CD14-positive monocyte (primary cell): ENCODE measurements around the gene TMEM158. TPM values are rescaled to one million over a fixed set of nuclear protein-coding genes. Genes with fewer than 3 reads are reported as not detected.

Source experiments
- DNase-seq, 3 donors: peaks; one replicate each; pipeline ENCODE4 v3.0.0-alpha.2; 2011 to 2022
- H2AFZ ChIP-seq: 2 replicates; pipeline ENCODE4 v1.6.0; 2012; ENCODE audit warnings: mild to moderate bottlenecking, low read depth, low read length, inconsistent platforms; ENCODE audit not compliant: insufficient read depth, poor library complexity, severe bottlenecking
- H3K27ac ChIP-seq, 2 donors: 1 replicate in 1 of 2; 2 replicates in 1 of 2; pipeline ENCODE4 v1.5.1; 2012 to 2013; ENCODE audit warnings: low read length in 2 of 2, control low read depth in 1 of 2, inconsistent platforms in 1 of 2, low read depth in 1 of 2, mild to moderate bottlenecking in 1 of 2
- H3K27me3 ChIP-seq, 2 donors: one replicate each; pipeline versions ENCODE4 v1.6.0 to v1.6.1; 2011 to 2013; ENCODE audit warnings: low read length in 2 of 2; ENCODE audit not compliant: control insufficient read depth in 2 of 2, insufficient read depth in 2 of 2
- H3K36me3 ChIP-seq, 2 donors: replicated peaks in 1 of 2; 1 replicate in 1 of 2; 2 replicates in 1 of 2; pipeline versions ENCODE4 v1.5.1 to v1.6.1; 2012 to 2013; ENCODE audit warnings: low read length in 2 of 2, control low read depth in 1 of 2, inconsistent platforms in 1 of 2, mild to moderate bottlenecking in 1 of 2; ENCODE audit not compliant: insufficient read depth in 2 of 2, control insufficient read depth in 1 of 2
- H3K4me1 ChIP-seq, 2 donors: 1 replicate in 1 of 2; 2 replicates in 1 of 2; pipeline versions ENCODE4 v1.5.1 to v1.6.1; 2012 to 2013; ENCODE audit warnings: low read length in 2 of 2, control low read depth in 1 of 2, inconsistent platforms in 1 of 2, mild to moderate bottlenecking in 1 of 2, moderate library complexity in 1 of 2; ENCODE audit not compliant: insufficient read depth in 2 of 2, control insufficient read depth in 1 of 2
- H3K4me2 ChIP-seq: replicated peaks from 2 replicates; pipeline ENCODE3; 2012; ENCODE audit warnings: low read length, moderate library complexity, mild to moderate bottlenecking; ENCODE audit not compliant: poor library complexity, severe bottlenecking; ENCODE audit errors: extremely low read depth
- H3K4me3 ChIP-seq, 3 experiments: fragments of 200-600 bp in 1 of 3; sonication (generic) in 1 of 3; replicated peaks in 1 of 3; 1 replicate in 2 of 3; 2 replicates in 1 of 3; pipeline ENCODE4 v1.5.1; 2011 to 2013; ENCODE audit warnings: low read length in 3 of 3, mild to moderate bottlenecking in 3 of 3, control low read depth in 2 of 3, low read depth in 2 of 3, inconsistent platforms in 1 of 3, moderate library complexity in 1 of 3
- H3K79me2 ChIP-seq: 2 replicates; pipeline ENCODE4 v1.6.0; 2012; ENCODE audit warnings: mild to moderate bottlenecking, control low read depth, inconsistent platforms, low read length, moderate library complexity; ENCODE audit not compliant: insufficient read depth
- H3K9ac ChIP-seq: 2 replicates; pipeline ENCODE4 v1.6.0; 2017; ENCODE audit warnings: low read length, mild to moderate bottlenecking; ENCODE audit not compliant: insufficient read depth, poor library complexity, severe bottlenecking
- H3K9me3 ChIP-seq, 2 donors: replicated peaks in 1 of 2; 1 replicate in 1 of 2; 2 replicates in 1 of 2; pipeline versions ENCODE4 v1.5.1 to v1.6.1; 2012 to 2013; ENCODE audit warnings: low read length in 2 of 2, control low read depth in 1 of 2; ENCODE audit not compliant: control insufficient read depth in 1 of 2, insufficient read depth in 1 of 2
- H4K20me1 ChIP-seq: 2 replicates; pipeline ENCODE4 v1.6.0; 2012; ENCODE audit warnings: mild to moderate bottlenecking, low read length, control low read depth, moderate library complexity; ENCODE audit not compliant: insufficient read depth
- H3K27ac Mint-ChIP-seq, 7 donors: one replicate each; pipeline ENCODE4 v1.8.0; 2020; ENCODE audit warnings: mild to moderate bottlenecking in 7 of 7, mixed read lengths in 7 of 7, moderate library complexity in 6 of 7, inconsistent platforms in 2 of 7
- H3K27me3 Mint-ChIP-seq, 3 donors: one replicate each; pipeline ENCODE4 v1.8.0; 2021 to 2022; ENCODE audit warnings: low read depth in 3 of 3, mild to moderate bottlenecking in 3 of 3, mixed read lengths in 3 of 3, moderate library complexity in 3 of 3, inconsistent platforms in 1 of 3
- H3K36me3 Mint-ChIP-seq, 2 donors: one replicate each; pipeline ENCODE4 v1.8.0; 2020; ENCODE audit warnings: mixed read lengths in 2 of 2, inconsistent platforms in 1 of 2, mild to moderate bottlenecking in 1 of 2
- H3K4me1 Mint-ChIP-seq: one replicate; pipeline ENCODE4 v1.8.0; 2020; ENCODE audit warnings: mild to moderate bottlenecking, mixed read lengths
- H3K4me3 Mint-ChIP-seq, 2 donors: one replicate each; pipeline ENCODE4 v1.8.0; 2020; ENCODE audit warnings: mild to moderate bottlenecking in 2 of 2, mixed read lengths in 2 of 2, moderate library complexity in 1 of 2
- H3K9me3 Mint-ChIP-seq, 7 donors: one replicate each; pipeline ENCODE4 v1.8.0; 2020 to 2022; ENCODE audit warnings: mixed read lengths in 7 of 7, mild to moderate bottlenecking in 6 of 7, moderate library complexity in 6 of 7, inconsistent platforms in 2 of 7
- WGBS: methylation state at CpG from one replicate; pipeline ENCODE4 v1.1.5; 2013; ENCODE audit warnings: missing lambda C conversion rate; ENCODE audit not compliant: insufficient coverage; 5-methylcytosine and 5-hydroxymethylcytosine counted together
- intact Hi-C, 2 donors: fragments of 100-400 bp; cut with micrococcal nuclease; formaldehyde crosslinking; loops; one replicate each; pipeline versions ENCODE4 v1.15.0 to v1.15.1; 2023
- polyA plus RNA-seq, 3 donors: library from polyadenylated mRNA; depleted of rRNA in 1 of 3; unstranded in 2 of 3; stranded (reverse) in 1 of 3; fragments of 300-500 nt in 2 of 3; fragments of >200 nt in 1 of 3; fragmentation: Illumina TruSeq in 2 of 3; gene quantifications; 1 replicate in 2 of 3; 2 replicates in 1 of 3; pipeline ENCODE4 v1.2.3, GENCODE V29; 2012 to 2021
- TF ChIP-seq, protein P1 (sequence below): fragments of 200-600 bp; IDR thresholded peaks from one replicate; pipeline ENCODE4 v1.8.0; 2022; ENCODE audit warnings: antibody characterized with exemption, mild to moderate bottlenecking

Gene TMEM158
- polyA plus RNA-seq, 3 donors = 0.19 to 0.88 TPM; not detected in 1

DNA sequence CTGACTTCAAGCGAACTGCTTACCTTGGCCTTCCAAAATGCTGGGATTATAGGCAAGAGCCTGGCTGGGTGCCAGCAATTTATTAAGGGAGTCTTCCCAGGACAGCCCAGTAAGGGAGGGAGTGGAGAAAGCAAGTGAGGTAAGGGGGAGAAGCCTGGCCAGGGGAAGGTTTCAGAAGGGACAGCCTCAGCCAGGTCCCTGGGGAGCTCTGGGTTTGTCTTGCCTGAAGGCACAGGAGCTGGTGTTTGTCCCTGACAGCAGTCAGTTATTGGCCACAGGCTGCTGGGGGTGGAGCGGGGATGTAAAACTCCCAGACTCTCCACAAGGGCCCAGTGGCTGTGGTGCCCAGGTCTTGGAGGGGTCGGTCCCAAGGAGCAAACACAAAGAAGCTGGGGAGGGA, 46.9 kb downstream of the TMEM158 start:
- H3K4me2 ChIP-seq = no peak overlapping the region
- H3K9me3 ChIP-seq = no peaks in the 10 kb centered on the region
- no peaks in the 10 kb centered on the region for H3K27me3 ChIP-seq
- H2AFZ ChIP-seq = no peak overlapping the region
- TF ChIP-seq, protein P1, sequence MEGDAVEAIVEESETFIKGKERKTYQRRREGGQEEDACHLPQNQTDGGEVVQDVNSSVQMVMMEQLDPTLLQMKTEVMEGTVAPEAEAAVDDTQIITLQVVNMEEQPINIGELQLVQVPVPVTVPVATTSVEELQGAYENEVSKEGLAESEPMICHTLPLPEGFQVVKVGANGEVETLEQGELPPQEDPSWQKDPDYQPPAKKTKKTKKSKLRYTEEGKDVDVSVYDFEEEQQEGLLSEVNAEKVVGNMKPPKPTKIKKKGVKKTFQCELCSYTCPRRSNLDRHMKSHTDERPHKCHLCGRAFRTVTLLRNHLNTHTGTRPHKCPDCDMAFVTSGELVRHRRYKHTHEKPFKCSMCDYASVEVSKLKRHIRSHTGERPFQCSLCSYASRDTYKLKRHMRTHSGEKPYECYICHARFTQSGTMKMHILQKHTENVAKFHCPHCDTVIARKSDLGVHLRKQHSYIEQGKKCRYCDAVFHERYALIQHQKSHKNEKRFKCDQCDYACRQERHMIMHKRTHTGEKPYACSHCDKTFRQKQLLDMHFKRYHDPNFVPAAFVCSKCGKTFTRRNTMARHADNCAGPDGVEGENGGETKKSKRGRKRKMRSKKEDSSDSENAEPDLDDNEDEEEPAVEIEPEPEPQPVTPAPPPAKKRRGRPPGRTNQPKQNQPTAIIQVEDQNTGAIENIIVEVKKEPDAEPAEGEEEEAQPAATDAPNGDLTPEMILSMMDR = no peak
- peaks cover 4 to 5% of the 10 kb centered on the region in 2 donors for H3K4me1 ChIP-seq
- 90% methylated on average over 1 of the region's 3 CpGs for WGBS
- no peak overlapping the region for H3K4me3 Mint-ChIP-seq
- peaks cover 3 to 8% (median 6%) of the 10 kb centered on the region in 3 donors for H3K27me3 Mint-ChIP-seq
- no peaks in the 10 kb centered on the region for H3K9me3 Mint-ChIP-seq
- intact Hi-C loops = no loop called here
- H3K27ac Mint-ChIP-seq = no peak overlapping the region
- H3K79me2 ChIP-seq = no peaks in the 10 kb centered on the region
- no peak for DNase-seq
- no peaks in the 10 kb centered on the region for H4K20me1 ChIP-seq
- H3K4me3 ChIP-seq = no peak overlapping the region
- H3K27ac ChIP-seq = no peak overlapping the region
- H3K9ac ChIP-seq = no peak overlapping the region
- no peaks in the 10 kb centered on the region for H3K36me3 Mint-ChIP-seq
- H3K36me3 ChIP-seq = no peaks in the 10 kb centered on the region
- H3K4me1 Mint-ChIP-seq = peaks cover 5% of the 10 kb centered on the region

DNA sequence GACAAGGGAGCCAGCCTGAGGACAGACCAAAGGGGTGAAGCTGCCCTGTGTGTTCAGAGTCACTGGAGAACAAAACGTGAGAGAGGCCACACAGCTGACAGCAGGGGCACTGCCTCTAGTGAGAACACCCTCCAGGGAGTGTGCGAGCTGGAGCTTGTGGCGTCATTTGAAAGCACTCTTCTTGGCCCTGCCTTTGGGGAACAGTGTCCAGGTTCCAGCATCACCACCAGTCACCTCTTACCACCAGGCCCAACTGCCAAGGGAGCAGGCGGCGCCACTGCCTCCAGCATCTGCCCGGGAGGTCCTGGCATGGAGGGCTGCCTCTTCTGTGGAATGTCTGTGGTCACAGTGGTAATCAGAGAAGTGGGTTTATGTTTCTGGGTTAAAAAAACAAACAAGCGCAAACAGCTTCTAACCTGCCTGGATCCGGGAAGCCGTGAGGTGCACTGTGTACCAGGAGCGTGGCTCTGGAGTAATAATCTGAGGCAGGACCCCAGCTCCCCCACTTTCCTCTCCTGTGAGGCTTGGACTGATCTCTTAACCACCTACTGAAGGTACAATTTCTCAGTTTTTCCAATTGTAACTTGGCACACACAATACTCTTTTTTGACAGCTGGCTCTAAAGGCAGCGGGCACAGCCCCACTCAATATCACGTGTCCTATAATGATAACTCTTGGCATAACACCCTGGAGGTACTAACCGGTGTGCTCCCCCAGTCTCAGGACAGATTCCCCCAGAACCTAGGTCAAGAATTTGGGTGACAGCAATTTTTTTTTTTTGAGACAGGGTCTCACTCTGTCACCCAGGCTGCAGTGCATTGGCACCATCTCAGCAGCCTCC, 47.7 kb downstream of the TMEM158 start:
- no peak overlapping the region for H3K4me2 ChIP-seq

More for the DNA sequence above, 47.7 kb downstream of the TMEM158 start:
- 86% methylated on average over 6 of the region's 13 CpGs for WGBS
- Mint-ChIP-seq H3K4me3 (no peak overlapping the region), H3K27me3 (peaks cover 1 to 8% (median 6%) of the 10 kb centered on the region in 3 donors), H3K36me3 (no peaks in the 10 kb centered on the region), H3K4me1 (peaks cover 5% of the 10 kb centered on the region), H3K9me3 (no peaks in the 10 kb centered on the region), H3K27ac (no peak overlapping the region)
- TF ChIP-seq, protein P1 = no peak
- no peak overlapping the region for H2AFZ ChIP-seq
- DNase-seq = no peak
- intact Hi-C loops = no loop called here
- no peak overlapping the region for H3K27ac ChIP-seq
- no peak overlapping the region for H3K9ac ChIP-seq
- H4K20me1 ChIP-seq = no peaks in the 10 kb centered on the region
- H3K9me3 ChIP-seq = no peaks in the 10 kb centered on the region
- no peaks in the 10 kb centered on the region for H3K79me2 ChIP-seq
- H3K27me3 ChIP-seq = no peaks in the 10 kb centered on the region
- no peak overlapping the region for H3K4me3 ChIP-seq
- no peaks in the 10 kb centered on the region for H3K36me3 ChIP-seq
- peaks cover 4 to 5% of the 10 kb centered on the region in 2 donors for H3K4me1 ChIP-seq
